Measurements from ENCODE around the gene PPP3R1.

The PPP3R1 gene

GRCh38 chr2:68235090-68235489 lies 17.2 kb downstream of the PPP3R1 start:
- H3K4me3 ChIP-seq (ENCODE audit: low read length in 2 of 2) = no peak overlapping the region
- no peaks in the 10 kb centered on the region for H3K36me3 ChIP-seq (ENCODE audit: control insufficient read depth in 2 of 2, insufficient read depth in 2 of 2, low read length in 2 of 2)
- H3K27ac ChIP-seq (ENCODE audit: low read length) = no peak overlapping the region
- H3K4me1 ChIP-seq (ENCODE audit: control insufficient read depth, insufficient read depth, low read length) = peaks cover 10% of the 10 kb centered on the region
- H3K27me3 ChIP-seq (ENCODE audit: control insufficient read depth in 1 of 2, insufficient read depth in 2 of 2, low read length in 2 of 2) = no peaks in the 10 kb centered on the region
- H3K9me3 ChIP-seq (ENCODE audit: control insufficient read depth in 2 of 2, low read length in 2 of 2) = no peaks in the 10 kb centered on the region
- no peak overlapping the region for H3K9ac ChIP-seq (ENCODE audit: low read length in 2 of 2)

DNA sequence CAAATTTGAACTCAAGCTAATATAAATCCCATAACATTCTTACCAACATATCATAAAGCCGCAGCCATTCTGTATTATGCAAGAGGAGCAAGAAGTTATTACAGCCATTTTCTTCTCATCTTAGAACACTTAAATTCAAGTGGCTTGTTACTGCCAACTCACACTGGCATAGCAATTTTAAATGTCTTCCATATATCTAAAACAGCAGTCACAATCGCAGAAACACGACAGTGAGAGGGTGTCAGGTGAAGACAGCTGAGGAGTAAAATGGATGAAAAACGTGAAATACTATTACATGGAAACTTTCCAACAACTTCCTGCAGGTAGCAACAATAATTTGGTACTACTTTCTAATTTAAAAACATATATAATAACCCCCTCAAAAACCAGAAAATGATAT lies 17.9 kb downstream of the PPP3R1 start:
- Histone ChIP-seq H3K4me3 (ENCODE audit: low read length in 2 of 2) (no peak overlapping the region), H3K4me1 (ENCODE audit: control insufficient read depth, insufficient read depth, low read length) (peaks cover 10% of the 10 kb centered on the region), H3K9me3 (ENCODE audit: control insufficient read depth in 2 of 2, low read length in 2 of 2) (no peaks in the 10 kb centered on the region), H3K27me3 (ENCODE audit: control insufficient read depth in 1 of 2, insufficient read depth in 2 of 2, low read length in 2 of 2) (no peaks in the 10 kb centered on the region), H3K9ac (ENCODE audit: low read length in 2 of 2) (no peak overlapping the region), H3K27ac (ENCODE audit: low read length) (no peak overlapping the region), H3K36me3 (ENCODE audit: control insufficient read depth in 2 of 2, insufficient read depth in 2 of 2, low read length in 2 of 2) (no peaks in the 10 kb centered on the region)

DNA sequence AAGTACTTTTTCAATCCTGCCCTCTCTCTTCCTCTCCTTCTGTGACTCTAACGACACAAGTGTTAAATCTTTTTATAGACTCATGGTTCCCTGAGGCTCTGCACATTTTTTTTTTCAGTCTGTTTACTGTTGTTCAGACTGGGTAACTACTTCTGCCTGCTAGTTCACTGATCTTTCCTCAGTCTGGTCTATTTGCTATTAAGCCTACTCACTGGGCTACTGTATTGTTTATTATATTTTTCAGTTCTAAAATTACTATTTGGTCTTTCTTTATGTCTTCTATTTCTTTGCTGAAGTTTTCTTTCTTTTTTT lies 21.3 kb downstream of the PPP3R1 start:
- H3K36me3 ChIP-seq (ENCODE audit: control insufficient read depth in 2 of 2, insufficient read depth in 2 of 2, low read length in 2 of 2) = no peaks in the 10 kb centered on the region
- no peak overlapping the region for H3K27ac ChIP-seq (ENCODE audit: low read length)
- H3K9ac ChIP-seq (ENCODE audit: low read length in 2 of 2) = no peak overlapping the region
- H3K4me1 ChIP-seq (ENCODE audit: control insufficient read depth, insufficient read depth, low read length) = no peaks in the 10 kb centered on the region
- H3K4me3 ChIP-seq (ENCODE audit: low read length in 2 of 2) = no peak overlapping the region
- H3K27me3 ChIP-seq (ENCODE audit: control insufficient read depth in 1 of 2, insufficient read depth in 2 of 2, low read length in 2 of 2) = no peaks in the 10 kb centered on the region
- no peaks in the 10 kb centered on the region for H3K9me3 ChIP-seq (ENCODE audit: control insufficient read depth in 2 of 2, low read length in 2 of 2)

GRCh38 chr2:68230241-68231060 lies 21.9 kb downstream of the PPP3R1 start:
- Histone ChIP-seq H3K4me3 (ENCODE audit: low read length in 2 of 2) (no peak overlapping the region), H3K27ac (ENCODE audit: low read length) (no peak overlapping the region), H3K4me1 (ENCODE audit: control insufficient read depth, insufficient read depth, low read length) (no peaks in the 10 kb centered on the region), H3K9me3 (ENCODE audit: control insufficient read depth in 2 of 2, low read length in 2 of 2) (no peaks in the 10 kb centered on the region), H3K27me3 (ENCODE audit: control insufficient read depth in 1 of 2, insufficient read depth in 2 of 2, low read length in 2 of 2) (no peaks in the 10 kb centered on the region), H3K9ac (ENCODE audit: low read length in 2 of 2) (no peak overlapping the region), H3K36me3 (ENCODE audit: control insufficient read depth in 2 of 2, insufficient read depth in 2 of 2, low read length in 2 of 2) (no peaks in the 10 kb centered on the region)

DNA sequence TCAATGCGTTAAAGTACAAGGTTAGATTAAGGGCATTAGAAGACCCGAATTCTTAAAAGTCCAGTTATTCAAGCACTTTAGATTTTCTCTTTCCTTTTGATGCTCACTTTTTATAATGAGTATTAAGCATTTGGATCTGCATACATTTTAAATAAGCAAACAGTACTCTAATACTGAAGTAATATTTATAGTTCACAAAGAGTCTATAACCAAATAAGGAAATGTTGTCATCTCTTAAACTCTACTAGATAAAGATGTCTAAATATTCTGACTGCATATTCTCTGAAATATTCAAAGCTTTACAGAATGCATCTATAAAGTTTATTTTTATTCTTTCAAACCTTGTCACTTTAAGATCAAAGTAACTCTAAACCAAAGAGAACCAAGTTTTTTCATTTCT lies 25.5 kb downstream of the PPP3R1 start:
- no peaks in the 10 kb centered on the region for H3K36me3 ChIP-seq (ENCODE audit: control insufficient read depth in 2 of 2, insufficient read depth in 2 of 2, low read length in 2 of 2)
- no peak overlapping the region for H3K4me3 ChIP-seq (ENCODE audit: low read length in 2 of 2)
- no peak overlapping the region for H3K9ac ChIP-seq (ENCODE audit: low read length in 2 of 2)
- no peak overlapping the region for H3K27ac ChIP-seq (ENCODE audit: low read length)
- H3K27me3 ChIP-seq (ENCODE audit: control insufficient read depth in 1 of 2, insufficient read depth in 2 of 2, low read length in 2 of 2) = no peaks in the 10 kb centered on the region
- no peaks in the 10 kb centered on the region for H3K4me1 ChIP-seq (ENCODE audit: control insufficient read depth, insufficient read depth, low read length)
- H3K9me3 ChIP-seq (ENCODE audit: control insufficient read depth in 2 of 2, low read length in 2 of 2) = no peaks in the 10 kb centered on the region

- no peaks in the 10 kb centered on the region for H3K27me3 ChIP-seq (ENCODE audit: control insufficient read depth in 1 of 2, insufficient read depth in 2 of 2, low read length in 2 of 2)
- H3K36me3 ChIP-seq (ENCODE audit: control insufficient read depth in 2 of 2, insufficient read depth in 2 of 2, low read length in 2 of 2) = no peaks in the 10 kb centered on the region
- no peaks in the 10 kb centered on the region for H3K9me3 ChIP-seq (ENCODE audit: control insufficient read depth in 2 of 2, low read length in 2 of 2)
- H3K4me1 ChIP-seq (ENCODE audit: control insufficient read depth, insufficient read depth, low read length) = no peaks in the 10 kb centered on the region
- H3K9ac ChIP-seq (ENCODE audit: low read length in 2 of 2) = no peak overlapping the region
- no peak overlapping the region for H3K4me3 ChIP-seq (ENCODE audit: low read length in 2 of 2)
- H3K27ac ChIP-seq (ENCODE audit: low read length) = peak overlapping the region; percentile 6
These were observed 27.2 kb downstream of the PPP3R1 start for GRCh38 chr2:68225119-68225632.

DNA sequence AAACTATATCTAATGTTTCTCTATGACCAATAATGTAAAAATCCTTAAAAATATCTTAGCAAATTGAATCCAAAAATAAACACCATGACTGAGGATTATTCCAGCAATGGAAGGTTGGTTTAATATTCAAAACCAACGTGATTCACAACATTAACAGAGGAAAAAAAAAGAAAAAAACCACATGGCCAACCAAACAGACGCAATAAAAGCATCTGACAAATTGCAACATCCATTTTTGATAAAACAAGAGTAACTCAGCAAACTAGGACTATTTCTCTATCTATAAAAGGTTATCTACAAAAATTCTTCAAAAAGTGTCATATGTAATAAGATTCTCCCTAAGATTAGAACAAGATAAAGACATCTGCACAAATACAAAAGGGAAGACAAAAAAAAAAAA lies 28.9 kb downstream of the PPP3R1 start:
- Histone ChIP-seq H3K4me3 (ENCODE audit: low read length in 2 of 2) (no peak overlapping the region), H3K9me3 (ENCODE audit: control insufficient read depth in 2 of 2, low read length in 2 of 2) (no peaks in the 10 kb centered on the region), H3K36me3 (ENCODE audit: control insufficient read depth in 2 of 2, insufficient read depth in 2 of 2, low read length in 2 of 2) (no peaks in the 10 kb centered on the region), H3K27me3 (ENCODE audit: control insufficient read depth in 1 of 2, insufficient read depth in 2 of 2, low read length in 2 of 2) (no peaks in the 10 kb centered on the region), H3K4me1 (ENCODE audit: control insufficient read depth, insufficient read depth, low read length) (no peaks in the 10 kb centered on the region), H3K27ac (ENCODE audit: low read length) (no peak overlapping the region), H3K9ac (ENCODE audit: low read length in 2 of 2) (no peak overlapping the region)

DNA sequence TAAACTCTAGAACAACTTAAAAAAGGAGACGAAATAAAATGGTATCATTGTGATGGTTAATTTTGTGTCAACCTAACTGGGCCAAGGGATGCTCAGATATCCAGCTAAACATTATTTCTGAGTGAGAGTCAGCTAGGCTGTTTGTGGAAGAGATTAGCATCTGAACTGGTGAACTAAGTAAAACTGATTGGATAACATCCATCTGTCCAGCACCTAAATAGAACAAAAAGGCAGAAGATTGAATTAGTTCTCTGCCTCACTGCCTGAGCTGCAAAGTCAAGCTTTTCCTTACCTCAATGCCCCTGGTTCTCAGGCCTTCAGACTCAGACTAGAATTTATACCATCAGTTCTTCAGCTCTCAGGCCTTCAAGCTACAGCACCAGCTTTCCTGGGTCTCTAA lies 30.0 kb downstream of the PPP3R1 start:
- H3K36me3 ChIP-seq (ENCODE audit: control insufficient read depth in 2 of 2, insufficient read depth in 2 of 2, low read length in 2 of 2) = no peaks in the 10 kb centered on the region
- no peaks in the 10 kb centered on the region for H3K4me1 ChIP-seq (ENCODE audit: control insufficient read depth, insufficient read depth, low read length)
- no peak overlapping the region for H3K4me3 ChIP-seq (ENCODE audit: low read length in 2 of 2)
- no peaks in the 10 kb centered on the region for H3K27me3 ChIP-seq (ENCODE audit: control insufficient read depth in 1 of 2, insufficient read depth in 2 of 2, low read length in 2 of 2)
- no peak overlapping the region for H3K27ac ChIP-seq (ENCODE audit: low read length)
- H3K9me3 ChIP-seq (ENCODE audit: control insufficient read depth in 2 of 2, low read length in 2 of 2) = no peaks in the 10 kb centered on the region
- no peak overlapping the region for H3K9ac ChIP-seq (ENCODE audit: low read length in 2 of 2)

- Histone ChIP-seq H3K9me3 (ENCODE audit: control insufficient read depth in 2 of 2, low read length in 2 of 2) (no peaks in the 10 kb centered on the region), H3K36me3 (ENCODE audit: control insufficient read depth in 2 of 2, insufficient read depth in 2 of 2, low read length in 2 of 2) (peaks cover 3% of the 10 kb centered on the region in 2 donors), H3K9ac (ENCODE audit: low read length in 2 of 2) (no peak overlapping the region), H3K27ac (ENCODE audit: low read length) (no peak overlapping the region), H3K4me1 (ENCODE audit: control insufficient read depth, insufficient read depth, low read length) (no peaks in the 10 kb centered on the region), H3K27me3 (ENCODE audit: control insufficient read depth in 1 of 2, insufficient read depth in 2 of 2, low read length in 2 of 2) (no peaks in the 10 kb centered on the region), H3K4me3 (ENCODE audit: low read length in 2 of 2) (no peak overlapping the region)
These were observed 33.9 kb downstream of the PPP3R1 start for GRCh38 chr2:68218343-68218901.

DNA sequence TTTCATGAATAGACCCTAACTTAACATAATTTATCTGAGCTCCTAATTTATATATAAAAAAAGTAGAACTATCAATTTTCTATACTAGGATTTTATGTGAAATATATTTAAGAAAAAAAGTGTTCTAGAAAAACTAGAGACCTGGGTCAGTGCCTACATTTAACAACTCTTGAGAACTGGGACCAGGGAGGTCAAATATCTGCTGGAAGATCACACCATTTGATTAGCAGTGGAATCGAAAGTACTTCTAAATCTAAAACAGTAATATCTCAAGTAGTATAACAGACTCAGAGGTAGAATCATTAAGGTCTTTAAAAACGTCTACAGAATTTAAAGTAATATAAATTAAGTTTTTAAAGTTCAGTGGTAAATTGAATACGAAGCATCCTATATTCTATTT lies 34.6 kb downstream of the PPP3R1 start:
- Histone ChIP-seq H3K4me3 (ENCODE audit: low read length in 2 of 2) (no peak overlapping the region), H3K9ac (ENCODE audit: low read length in 2 of 2) (no peak overlapping the region), H3K36me3 (ENCODE audit: control insufficient read depth in 2 of 2, insufficient read depth in 2 of 2, low read length in 2 of 2) (peaks cover 3% of the 10 kb centered on the region in 2 donors), H3K27ac (ENCODE audit: low read length) (no peak overlapping the region), H3K27me3 (ENCODE audit: control insufficient read depth in 1 of 2, insufficient read depth in 2 of 2, low read length in 2 of 2) (no peaks in the 10 kb centered on the region), H3K4me1 (ENCODE audit: control insufficient read depth, insufficient read depth, low read length) (no peaks in the 10 kb centered on the region), H3K9me3 (ENCODE audit: control insufficient read depth in 2 of 2, low read length in 2 of 2) (no peaks in the 10 kb centered on the region)
